Activated T-cell treated with anti-CD3 and anti-CD28 coated beads, Interleukin-2, amount 50 U/mL, for 48 hours (primary cell): ENCODE measurements around the gene BEST1.
"Not testable (repeated sequence)": the region's sequence is repeated elsewhere in the genome, so short reads cannot be mapped to it uniquely, and the experiment has no call there.

Source experiments
- DNase-seq, 2 experiments: peaks; one replicate each; pipeline ENCODE4 v3.0.0-alpha.2; 2020

BEST1 gene

DNA sequence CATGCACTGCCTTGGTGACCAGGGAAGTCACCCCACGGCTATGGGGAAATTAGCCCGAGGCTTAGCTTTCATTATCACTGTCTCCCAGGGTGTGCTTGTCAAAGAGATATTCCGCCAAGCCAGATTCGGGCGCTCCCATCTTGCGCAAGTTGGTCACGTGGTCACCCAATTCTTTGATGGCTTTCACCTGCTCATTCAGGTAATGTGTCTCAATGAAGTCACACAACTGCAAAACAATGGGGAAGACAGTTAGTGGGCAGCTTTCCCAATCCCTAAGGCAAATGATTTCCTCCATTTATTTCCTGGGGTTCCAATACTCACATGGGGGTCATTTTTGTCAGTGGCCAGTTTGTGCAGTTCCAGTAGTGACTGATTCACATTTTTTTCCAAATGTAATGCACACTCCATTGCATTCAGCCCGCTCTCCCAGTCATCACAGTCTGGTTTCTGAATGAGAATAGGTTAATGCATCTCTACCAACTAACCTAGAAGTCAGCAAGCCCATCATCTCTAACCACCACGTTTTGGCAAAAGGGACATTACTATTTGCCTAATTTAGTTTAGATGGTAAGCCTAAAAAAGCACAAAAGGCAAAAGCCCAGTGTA, 14.6 kb downstream of the BEST1 start:
- DNase-seq: not testable (repeated sequence)

DNA sequence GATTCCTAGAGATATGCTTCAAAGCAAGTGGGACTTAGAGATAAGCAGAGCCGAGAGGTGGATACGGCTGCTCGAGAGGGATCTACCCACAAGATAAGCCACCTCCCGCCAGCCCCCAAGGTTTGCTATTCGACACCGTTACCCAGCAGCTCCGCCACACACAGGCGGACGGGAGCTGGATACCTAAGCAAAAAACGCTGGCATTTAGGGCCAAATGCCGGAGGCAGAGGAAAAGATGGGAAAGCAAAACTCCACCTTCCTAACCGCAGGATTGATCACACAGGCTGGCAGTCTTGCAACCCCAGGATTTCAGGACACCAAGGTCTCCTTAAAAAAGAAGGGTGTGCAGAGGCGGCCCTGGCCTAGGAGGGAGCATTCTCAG, 16.6 kb downstream of the BEST1 start:
- peak; percentile 48 to 55 for DNase-seq

DNA sequence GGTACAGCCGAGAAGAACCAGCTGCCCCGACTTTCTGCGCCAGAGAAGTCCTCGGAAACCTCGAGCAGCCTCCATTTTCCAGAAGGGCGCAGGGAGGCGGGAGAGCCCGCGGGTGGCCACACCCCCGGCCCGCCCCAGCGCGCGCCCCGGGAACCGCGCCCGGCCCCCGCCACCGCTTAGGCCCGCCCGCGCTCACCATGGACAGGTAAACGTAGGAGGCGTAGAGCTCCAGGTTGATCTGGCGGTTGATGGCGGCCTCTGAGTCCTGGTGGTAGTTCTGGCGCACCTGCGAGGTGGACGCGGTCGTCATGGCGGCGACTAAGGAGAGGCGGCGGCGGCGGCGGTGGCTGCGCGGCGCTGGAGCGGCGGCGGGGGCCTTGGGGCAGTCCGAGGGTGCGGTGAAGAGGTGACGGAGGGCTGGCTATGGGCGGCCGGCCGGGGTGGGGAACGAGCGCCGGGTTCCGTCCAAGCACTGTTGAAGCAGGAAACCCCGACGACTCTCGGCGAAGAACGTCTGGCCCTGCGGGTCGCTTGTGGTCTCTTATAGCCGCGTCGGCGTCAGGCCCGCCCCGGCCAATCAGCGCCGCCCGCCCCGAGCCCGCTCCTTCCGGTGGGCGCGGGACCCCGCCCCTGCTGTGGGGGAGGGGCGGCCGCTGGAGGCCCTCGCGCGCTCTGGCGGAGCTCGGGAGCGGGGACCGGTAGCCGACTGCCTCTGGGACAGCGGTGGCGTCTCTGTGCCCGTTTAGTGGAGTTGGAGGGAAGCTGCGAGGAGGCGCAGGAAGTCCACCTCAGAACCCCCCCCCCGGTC, 17.2 kb downstream of the BEST1 start, which contains the start of gene FTH1:
FTH1 (minus strand) TSS at position 519 of the 808 bp plus-strand sequence; CDS start at position 310, 209 bp downstream.
- DNase-seq: peak; percentile 88 to 91

DNA sequence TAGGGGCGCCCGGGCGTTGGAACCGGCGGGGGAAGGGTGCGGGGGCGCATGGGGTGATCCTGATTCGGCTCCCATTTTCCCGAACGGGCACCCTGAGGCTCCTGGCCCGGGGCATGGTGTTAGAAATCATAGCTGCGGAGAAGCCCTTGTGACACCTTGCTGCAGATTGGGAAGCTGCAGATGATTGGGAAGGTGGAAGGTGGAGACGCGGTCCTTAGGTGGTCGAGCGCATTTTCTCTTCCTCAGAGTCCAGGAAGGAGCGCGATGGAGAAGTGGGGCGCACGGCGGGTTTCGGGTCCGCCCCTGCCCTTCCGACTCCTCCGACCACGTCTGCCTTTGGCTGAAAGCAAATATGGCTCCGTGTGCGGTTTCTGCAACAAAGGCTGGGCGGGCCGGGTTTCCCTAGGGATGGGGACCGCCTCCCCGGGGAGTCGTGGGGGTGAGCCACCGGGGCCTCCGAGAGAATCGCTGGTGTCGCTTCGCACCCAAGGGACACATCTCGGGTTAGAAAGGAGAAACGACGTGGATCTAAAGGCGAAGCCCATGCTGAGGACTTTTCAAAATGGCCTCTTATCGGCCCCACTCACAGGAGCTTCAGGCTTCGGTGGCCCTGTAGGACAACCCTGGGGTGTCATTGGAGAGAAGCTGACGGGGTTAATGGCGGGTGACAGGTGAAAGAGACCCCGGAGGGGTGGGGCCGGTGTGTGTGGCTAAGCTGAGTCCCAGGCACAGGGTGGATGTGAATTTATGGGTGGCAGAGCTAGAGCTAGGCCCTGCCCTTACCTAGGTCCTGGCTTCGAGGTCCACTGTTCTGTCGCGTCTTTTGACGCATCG, 18.0 kb downstream of the BEST1 start:
- DNase-seq: peak; percentile 72 to 74

DNA sequence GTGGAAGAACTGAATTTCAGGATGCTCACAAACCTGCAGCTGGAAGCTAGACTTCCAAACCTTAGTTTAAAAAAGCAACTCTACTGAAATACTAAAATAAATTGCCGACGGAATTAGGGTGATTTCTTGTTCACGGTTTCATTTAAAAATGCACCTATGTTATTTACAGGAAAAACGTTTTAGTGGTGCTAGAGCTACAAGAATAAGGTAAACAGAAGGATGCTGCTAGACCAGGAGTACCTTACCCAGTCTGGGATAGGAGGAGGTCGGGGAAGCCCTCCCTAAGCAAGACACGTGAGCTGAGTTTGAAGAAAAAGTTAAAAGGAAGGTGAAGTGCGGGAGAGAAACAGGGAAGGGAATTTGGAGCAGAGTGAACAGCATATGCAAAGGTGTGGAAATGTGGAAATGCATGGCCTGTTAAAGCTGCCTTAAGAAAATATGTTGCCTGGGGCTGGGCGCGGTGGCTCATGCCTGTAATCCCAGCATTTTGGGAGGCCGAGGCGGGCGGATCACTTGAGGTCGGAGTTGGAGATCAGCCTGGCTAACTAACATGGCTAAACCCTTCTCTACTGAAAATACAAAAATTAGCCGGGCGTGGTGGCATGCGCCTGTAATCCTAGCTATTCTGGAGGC, 18.7 kb downstream of the BEST1 start:
- DNase-seq: no peak

DNA sequence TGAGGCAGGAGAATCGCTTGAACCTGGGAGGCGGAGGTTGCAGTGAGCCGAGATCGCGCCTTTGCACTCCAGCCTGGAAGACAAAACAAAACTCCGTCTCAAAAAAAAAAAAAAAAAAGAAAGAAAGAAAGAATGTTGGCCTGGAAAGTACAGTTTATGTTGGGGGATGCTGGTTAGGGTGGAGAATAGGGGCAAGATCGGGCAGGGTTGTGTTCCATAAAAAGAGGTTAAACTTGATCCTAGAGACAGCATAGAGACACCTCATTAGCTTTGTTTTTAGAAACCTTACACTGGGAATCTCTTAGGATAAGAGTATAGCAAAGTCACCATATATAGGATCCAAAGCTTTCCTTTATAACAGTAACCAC, 19.2 kb downstream of the BEST1 start:
- DNase-seq: no peak

DNA sequence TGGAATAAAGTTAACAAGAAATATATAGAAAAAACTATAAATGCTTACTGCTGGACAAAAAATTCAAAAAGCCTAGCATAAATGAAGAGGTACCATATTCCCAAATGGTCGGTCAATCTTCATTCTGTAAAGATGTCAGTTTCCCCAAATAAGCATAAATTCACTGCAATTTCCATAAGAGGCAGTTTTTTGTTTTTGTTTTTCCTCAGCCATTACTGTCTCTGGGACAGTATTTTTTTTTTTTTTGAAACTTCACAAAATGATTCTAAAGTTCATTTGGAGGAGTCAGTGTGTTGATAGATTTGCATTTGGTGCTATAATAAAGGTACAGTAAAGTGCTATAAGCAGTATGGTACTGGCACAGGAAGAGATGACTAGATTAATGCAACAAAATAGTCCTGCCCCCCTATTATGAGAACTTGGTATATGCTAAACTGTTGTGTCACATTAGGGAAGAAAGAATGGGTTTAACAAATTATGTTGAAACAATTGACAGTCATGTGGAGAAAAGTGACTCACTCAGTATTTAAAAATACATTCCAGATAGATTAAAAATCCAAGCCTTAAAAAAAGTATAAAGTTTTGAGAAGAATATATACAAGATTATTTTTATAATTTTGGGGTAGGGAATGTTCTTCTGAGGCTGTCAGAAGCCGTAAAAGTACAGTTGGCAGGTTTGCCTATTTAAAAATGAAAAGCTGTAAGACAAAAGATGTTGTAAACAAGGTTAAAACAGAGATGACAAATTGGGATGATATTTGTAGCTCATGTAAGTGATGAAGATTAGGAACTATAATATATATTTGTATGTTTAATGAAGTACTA, 19.9 kb downstream of the BEST1 start:
- no peak for DNase-seq

DNA sequence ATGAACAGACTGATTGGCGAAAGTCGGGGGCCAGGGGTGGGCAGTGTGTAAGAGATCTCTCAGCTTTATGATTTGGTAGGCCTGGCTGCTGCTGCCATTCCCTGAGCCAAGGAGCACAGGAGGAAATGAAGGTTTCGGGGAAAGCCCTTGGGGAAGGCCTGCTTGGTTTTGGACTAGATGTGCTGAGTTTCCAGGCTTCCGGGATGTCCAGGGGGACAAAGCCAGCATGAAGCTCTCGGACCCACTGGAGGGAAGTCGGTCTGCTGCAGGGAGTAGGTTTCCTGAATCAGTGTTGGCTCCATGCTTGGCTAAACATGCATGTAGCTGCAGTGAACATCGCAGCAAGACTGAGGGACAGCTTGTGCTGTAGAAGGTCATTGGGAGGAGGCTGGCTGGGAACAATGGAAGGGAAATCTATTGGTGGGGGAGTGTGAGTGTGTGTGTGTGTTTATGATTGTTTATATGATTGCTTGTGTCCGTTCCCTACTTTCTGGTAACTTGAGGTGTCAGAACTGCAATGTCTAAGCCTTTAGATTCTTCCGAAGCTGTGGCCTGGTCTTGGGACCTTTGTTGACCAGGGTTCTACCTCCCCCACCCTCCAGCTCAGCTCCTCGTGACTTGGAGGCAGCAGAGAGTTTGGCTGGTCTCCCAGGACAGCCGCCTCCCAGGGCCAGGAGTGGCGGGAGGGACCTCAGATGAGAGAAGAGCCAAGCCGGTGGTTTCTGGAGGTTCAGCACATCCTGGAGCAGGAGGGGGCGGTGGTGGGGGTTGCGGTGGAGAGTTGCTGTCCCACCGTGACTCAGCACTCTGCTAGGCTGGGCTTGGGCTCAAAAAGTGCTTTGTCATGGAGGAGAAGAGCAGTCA, 21.3 kb downstream of the BEST1 start:
- DNase-seq: peak; percentile 57 to 60

DNA sequence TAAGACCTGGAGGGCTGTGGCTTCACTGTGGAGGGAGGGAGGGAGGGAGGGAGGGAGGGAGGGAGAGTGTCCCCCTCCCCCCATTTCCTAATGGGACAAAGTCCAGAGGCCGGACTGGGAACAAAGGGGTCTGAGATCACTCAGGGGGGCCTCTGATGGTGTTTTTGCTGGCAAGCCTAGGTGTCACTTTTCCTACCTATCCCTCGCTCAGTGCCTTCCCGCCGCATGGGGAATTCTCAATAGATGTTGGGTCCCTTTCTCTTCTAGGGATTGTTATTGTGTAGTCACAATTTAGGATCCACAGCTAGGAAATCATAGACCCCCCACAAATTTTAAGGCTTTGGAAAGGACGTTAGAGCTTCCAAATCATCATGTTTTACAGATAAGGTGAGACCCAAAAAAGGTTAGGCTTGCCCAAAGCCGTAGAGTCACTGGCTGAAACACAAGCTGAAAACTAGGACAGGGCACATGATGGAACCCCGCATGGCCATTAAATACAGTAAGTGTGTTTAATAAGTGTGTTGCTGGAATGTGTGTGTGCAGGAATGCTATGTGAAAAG, 22.0 kb downstream of the BEST1 start:
- no peak for DNase-seq

DNA sequence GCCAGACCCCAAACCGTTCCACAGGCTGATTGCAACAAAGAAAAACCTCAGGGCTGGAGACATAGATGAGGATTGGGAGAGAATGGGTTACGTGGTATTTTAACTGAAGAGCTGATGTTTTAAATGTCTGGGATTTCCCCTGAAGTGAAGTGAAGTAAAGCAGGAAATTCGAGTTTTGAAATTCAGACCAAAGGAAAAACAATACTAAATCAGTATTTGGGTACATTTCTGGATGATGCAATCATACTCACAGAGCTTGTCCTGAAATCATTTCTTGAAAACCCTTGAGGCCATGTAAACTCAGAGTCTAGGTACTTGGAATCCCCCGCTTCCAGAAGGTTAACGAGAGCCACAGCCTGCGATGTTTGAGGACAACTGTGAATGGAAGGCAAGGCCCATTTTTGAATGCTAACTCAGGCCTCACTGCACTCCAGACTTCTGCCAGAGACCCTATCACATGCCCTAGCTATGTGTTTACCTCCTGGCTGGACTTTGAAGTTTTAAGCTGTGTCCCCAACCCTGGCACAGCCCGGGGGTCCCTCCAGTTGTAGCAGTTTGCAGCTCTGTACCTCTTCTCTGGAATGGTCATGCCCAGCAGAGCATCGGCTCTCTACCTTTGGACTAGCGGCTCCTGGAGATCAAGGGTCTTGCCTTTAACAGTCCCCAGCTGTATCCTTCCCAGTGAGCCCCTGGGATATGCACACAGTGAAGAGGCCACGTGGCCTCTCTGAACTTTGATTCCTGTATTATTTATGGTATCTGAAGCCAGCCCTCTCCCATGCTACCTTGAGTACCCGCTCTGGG, 22.7 kb downstream of the BEST1 start:
- no peak for DNase-seq

DNA sequence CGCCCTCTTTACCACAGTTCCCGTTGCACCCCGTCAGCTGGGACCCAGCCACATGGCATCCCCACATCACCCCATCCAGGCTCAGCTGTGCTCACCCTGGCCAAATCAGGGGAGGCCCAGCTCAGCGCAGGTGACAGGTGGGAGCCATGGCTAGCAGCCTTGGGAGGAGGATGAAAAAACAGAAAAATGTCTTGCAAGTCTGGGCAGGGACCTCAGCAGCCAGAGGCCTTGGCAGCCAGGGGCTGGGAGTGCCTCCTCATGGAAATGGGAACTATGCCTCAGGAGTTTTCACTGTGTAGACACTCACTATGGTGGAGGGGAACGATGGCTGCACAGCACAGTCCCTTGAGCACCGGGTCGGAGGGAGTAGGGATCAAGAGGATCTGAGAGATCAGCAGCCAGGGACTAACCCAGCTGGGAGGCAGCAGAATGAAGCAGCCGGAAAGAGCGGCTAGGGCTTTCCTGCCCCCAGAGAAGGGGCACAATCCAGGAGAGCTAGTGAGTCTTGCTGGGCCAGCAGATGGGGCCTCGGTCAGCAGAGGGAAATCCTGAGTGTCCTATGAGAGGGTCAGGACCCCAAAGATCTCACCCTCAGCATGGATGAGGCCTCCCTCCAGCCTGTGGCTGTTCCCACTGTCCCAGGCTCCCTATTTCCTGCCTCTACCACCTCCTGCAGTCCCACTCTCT, 23.5 kb downstream of the BEST1 start:
- no peak for DNase-seq

DNA sequence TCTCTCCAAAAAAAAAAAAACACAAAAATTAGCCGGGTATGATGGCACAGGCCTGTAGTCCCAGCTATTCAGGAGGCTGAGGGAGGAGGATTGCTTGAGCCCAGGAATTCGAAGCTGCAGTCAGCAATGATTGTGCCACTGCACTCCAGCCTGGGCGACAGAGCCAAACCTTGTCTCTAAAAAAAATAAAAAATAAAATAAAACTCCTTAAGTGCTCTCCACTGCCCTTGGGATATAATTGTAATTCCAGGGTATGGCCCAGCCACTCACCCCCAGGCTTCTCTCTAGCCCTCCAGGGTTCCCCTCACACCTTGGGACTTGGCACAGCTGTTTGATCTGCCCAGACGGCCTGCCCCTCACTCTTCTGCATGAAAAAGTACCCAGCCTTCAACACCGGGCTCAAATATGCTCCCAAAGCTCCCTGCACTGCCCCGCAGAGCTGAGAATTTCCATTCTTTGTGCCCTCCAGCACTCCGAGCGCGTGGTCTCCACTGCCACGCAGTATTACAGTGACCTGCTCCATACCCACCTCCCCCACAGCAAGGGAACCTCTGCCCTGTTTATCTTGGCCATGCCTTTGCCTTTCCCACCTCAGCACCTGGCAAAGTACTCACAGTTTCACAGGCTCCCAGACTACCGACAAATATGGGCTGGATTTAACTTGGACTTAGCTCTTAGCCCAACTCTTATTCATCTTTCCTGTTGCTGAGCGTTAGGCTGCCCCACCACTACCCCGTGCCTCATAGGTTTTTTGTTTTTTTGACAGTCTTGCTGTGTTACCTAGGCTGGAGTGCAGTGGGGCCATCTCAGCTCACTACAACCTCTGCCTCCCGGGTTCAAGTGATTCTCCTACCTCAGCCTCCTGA, 24.8 kb downstream of the BEST1 start:
- no peak for DNase-seq

DNA sequence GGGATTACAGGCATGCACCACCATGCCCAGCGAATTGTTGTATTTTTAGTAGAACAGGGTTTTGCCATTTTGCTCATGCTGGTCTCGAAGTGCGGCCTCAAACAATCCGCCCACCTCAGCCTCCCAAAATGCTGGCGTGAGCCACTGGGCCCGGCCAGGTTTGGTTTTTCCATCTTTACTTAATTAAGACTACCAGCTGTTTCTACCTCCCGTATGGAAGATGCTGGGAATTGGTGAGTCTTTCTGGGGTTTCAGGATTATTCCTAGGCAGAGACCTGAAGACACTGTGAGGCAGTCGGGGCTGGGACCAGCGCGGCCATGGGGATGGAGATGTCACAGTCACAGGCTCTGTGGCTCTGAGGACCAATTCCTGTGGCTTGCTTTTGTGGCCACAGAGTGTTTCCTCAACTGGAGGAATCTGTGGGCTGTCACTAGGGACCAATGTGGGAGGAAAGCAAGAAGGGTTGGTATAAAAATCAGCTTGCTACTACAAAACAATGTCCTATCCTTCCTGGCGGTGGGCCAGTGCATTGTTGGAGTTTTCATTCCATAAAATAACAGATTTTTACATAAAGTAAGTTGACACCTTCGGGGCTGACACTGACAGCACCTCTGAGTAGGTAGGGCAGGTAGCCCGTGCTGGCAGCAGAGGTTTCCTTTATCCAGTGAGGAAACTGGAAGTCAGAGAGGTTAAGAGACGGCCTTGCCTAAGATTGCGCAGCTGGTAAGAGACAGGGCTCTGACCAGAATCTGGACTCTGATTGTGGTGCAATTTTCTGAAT, 25.7 kb downstream of the BEST1 start:
- no peak for DNase-seq

DNA sequence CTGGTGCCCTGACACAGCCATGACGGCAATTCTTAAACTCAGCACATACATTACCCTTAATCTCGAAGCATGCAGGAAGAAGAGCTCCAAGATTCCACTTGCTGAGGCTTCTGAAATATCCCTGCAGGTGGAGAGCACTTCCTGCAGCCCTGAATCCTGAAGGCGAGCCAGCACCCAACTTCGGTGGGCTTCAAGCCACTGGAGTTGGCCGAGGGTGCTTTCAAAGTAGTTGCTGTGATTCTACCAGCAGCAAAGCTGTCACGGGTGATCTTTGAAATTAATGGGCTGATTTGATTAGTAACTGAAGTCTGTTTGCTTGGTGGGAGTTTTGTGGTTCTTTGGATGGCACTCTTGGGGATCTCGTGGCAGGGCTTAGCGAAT, 26.3 kb downstream of the BEST1 start:
- DNase-seq: no peak

DNA sequence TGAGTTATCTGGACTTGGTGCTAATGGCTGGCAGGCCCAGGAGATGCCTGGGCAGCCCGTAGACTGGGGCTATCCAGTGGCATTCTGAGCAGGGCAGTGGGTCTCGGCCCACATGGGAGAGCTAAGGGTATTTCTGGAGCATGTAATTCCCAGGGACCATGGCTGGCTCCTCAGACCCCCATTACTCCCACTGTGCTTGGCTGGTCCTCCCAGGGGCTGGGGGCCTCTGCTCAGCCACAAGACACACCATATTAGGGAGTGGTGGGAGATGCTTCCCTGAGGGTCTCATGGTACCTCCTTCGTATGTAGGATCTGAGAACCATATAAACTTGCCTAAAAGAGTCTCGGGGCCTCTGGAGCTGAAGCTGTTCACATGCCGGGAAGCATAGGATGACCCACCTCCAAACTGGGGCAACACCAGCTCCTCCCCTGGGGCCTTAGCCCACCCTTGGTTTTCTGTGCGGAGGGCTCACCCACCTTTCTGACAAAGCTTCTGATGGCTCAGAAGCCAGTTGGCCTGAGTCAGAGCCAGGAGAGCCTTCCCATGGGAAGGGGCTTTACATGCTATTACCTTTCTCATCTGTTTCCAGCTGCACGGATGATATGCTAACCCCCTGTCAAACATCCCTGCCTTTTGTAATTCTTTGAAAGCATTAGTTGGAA, 26.8 kb downstream of the BEST1 start:
- no peak for DNase-seq

DNA sequence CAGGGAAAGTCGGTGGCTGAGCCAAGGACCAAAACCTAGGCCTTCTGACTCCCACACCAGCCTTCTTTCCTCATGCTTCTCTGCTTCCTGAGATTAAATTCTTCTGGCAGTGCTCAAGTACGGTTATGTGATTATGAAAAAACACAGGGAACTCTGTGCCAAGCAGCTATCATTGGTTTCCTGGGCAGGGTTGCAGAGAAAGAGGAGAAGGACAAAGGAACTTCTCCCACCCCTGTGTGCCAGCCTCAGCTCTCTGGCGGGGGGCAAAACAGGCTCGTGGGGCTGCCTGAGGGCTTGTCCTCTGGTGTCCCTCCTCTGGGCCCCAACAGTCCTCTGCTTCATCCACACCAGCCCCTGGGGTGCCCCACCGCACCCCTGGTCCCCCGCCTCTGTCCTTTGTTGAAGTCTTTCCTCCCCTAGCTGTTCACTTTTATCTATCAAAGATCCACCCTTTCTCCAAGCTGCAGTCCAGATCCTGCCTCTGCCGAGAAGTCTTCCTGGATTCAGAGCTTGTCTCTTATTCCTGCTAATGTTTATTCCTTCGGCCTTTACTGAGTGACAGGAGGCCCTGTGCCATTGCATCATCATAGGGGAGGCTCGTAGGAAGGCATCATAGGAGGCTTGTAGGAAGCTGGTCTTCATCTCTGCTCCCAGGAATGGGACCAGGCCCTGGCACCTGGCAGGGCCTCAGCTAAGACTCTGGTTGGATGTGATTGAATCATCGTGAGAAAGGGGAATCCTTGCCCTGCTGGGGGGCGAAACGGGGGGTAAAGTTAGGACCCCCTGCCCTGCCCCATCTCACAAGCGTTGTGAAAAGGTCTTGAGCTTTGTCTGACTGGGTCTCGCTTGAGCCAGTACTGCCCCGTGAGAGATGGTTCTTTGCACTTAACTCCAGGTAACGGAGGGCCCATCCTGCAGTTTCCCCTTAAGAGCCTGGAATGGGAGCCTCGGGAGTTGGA, 28.8 kb downstream of the BEST1 start:
- no peak for DNase-seq
